Astrocyte (in vitro differentiated cells and primary cell): Measurements from ENCODE around the gene UNC5CL. TPM values are rescaled to one million over a fixed set of nuclear protein-coding genes. Genes with fewer than 3 reads are reported as not detected.

Experiments used
- DNase-seq: peaks from one replicate; pipeline ENCODE4 v3.0.0-alpha.2; 2010; ENCODE audit warnings: low read depth
- FAIRE-seq: peaks from 2 replicates; lab custom pipeline; 2011; peaks lifted over from hg19 to GRCh38; lab: Jason Lieb, UNC
- H2AFZ ChIP-seq: 2 replicates; pipeline ENCODE4 v1.6.0; 2012; ENCODE audit warnings: low read depth, low read length, inconsistent platforms
- H3K27ac ChIP-seq: 2 replicates; pipeline ENCODE4 v1.5.1; 2011; ENCODE audit warnings: low read depth, low read length, inconsistent platforms
- H3K27me3 ChIP-seq: 2 replicates; pipeline ENCODE4 v1.6.0; 2011; ENCODE audit warnings: low read length, inconsistent platforms; ENCODE audit not compliant: insufficient read depth
- H3K36me3 ChIP-seq: 2 replicates; pipeline ENCODE4 v1.5.1; 2011; ENCODE audit warnings: low read length, inconsistent platforms; ENCODE audit not compliant: insufficient read depth
- H3K4me1 ChIP-seq: 2 replicates; pipeline ENCODE4 v1.5.1; 2011; ENCODE audit warnings: low read length, inconsistent platforms; ENCODE audit not compliant: insufficient read depth
- H3K4me2 ChIP-seq: 2 replicates; pipeline ENCODE4 v1.6.0; 2012; ENCODE audit warnings: low read length, inconsistent platforms
- H3K4me3 ChIP-seq: 2 replicates; pipeline ENCODE4 v1.5.1; 2011; ENCODE audit warnings: low read depth, mild to moderate bottlenecking, low read length, inconsistent platforms; ENCODE audit not compliant: insufficient read depth
- H3K79me2 ChIP-seq: 2 replicates; pipeline ENCODE4 v1.6.0; 2012; ENCODE audit warnings: mild to moderate bottlenecking, low read length, inconsistent platforms; ENCODE audit not compliant: insufficient read depth
- H3K9ac ChIP-seq: 2 replicates; pipeline ENCODE4 v1.6.0; 2012; ENCODE audit warnings: mild to moderate bottlenecking, low read length, inconsistent platforms
- H3K9me3 ChIP-seq: 2 replicates; pipeline ENCODE4 v1.5.1; 2012; ENCODE audit warnings: low read depth, mild to moderate bottlenecking, low read length, inconsistent platforms; ENCODE audit not compliant: insufficient read depth
- H4K20me1 ChIP-seq: 2 replicates; pipeline ENCODE4 v1.6.0; 2012; ENCODE audit warnings: low read length, inconsistent platforms; ENCODE audit not compliant: insufficient read depth
- H3K27ac Mint-ChIP-seq: one replicate; pipeline ENCODE4 v1.8.0; 2021; ENCODE audit warnings: mild to moderate bottlenecking, mixed read lengths; ENCODE audit not compliant: unreplicated experiment
- H3K27me3 Mint-ChIP-seq: one replicate; pipeline ENCODE4 v1.8.0; 2021; ENCODE audit warnings: low read depth, mixed read lengths; ENCODE audit not compliant: unreplicated experiment
- H3K36me3 Mint-ChIP-seq: one replicate; pipeline ENCODE4 v1.8.0; 2021; ENCODE audit warnings: low read depth, mixed read lengths; ENCODE audit not compliant: unreplicated experiment
- H3K4me1 Mint-ChIP-seq: one replicate; pipeline ENCODE4 v1.8.0; 2021; ENCODE audit warnings: low read depth, mixed read lengths; ENCODE audit not compliant: unreplicated experiment
- H3K4me3 Mint-ChIP-seq: one replicate; pipeline ENCODE4 v1.8.0; 2021; ENCODE audit warnings: mild to moderate bottlenecking, moderate library complexity, mixed read lengths; ENCODE audit not compliant: unreplicated experiment
- H3K9me3 Mint-ChIP-seq: one replicate; pipeline ENCODE4 v1.8.0; 2021; ENCODE audit warnings: mild to moderate bottlenecking, mixed read lengths; ENCODE audit not compliant: unreplicated experiment
- EZH2 ChIP-seq: IDR thresholded peaks from 2 replicates; pipeline ENCODE4 v1.6.1; 2012; ENCODE audit warnings: mild to moderate bottlenecking, low read length, inconsistent platforms; ENCODE audit not compliant: insufficient read depth
- total RNA-seq: library from RNA; stranded (reverse); gene quantifications from 2 replicates; pipeline ENCODE4 v1.2.1, GENCODE V29; 2021
- TF ChIP-seq, protein P1 (sequence below): IDR thresholded peaks from 2 replicates; pipeline ENCODE4 v1.5.1; 2011; ENCODE audit warnings: low read depth, mild to moderate bottlenecking, inconsistent platforms, low read length, moderate library complexity; ENCODE audit not compliant: insufficient read depth

UNC5CL gene
- total RNA-seq, 1 donor from 2014 or later, result 0.27 TPM

DNA sequence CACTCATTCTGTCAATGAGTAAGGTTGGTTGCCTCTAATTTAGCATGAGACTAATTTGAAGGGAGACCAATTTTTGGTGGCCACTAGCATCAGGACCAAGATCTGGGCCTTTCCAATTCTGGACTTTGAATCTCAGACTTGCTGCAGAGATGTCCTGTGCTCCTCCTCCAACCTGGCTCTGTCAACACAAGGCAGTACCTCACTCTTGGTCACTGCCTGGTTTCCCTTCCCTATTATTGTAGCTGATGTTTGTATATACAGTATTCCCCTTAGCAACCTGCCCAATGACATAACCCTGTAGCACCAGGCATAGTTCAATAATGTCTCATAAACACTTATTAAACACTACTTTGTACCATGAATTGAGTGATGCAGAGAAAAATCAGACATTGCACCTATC lies 50.4 kb downstream of the UNC5CL start:
- Mint-ChIP-seq H3K9me3 (peaks cover 6% of the 10 kb centered on the region), H3K4me3 (no peak overlapping the region), H3K36me3 (no peaks in the 10 kb centered on the region), H3K4me1 (peaks cover 10% of the 10 kb centered on the region), H3K27me3 (peaks cover 6% of the 10 kb centered on the region), H3K27ac (no peak overlapping the region)
- TF ChIP-seq, protein P1, sequence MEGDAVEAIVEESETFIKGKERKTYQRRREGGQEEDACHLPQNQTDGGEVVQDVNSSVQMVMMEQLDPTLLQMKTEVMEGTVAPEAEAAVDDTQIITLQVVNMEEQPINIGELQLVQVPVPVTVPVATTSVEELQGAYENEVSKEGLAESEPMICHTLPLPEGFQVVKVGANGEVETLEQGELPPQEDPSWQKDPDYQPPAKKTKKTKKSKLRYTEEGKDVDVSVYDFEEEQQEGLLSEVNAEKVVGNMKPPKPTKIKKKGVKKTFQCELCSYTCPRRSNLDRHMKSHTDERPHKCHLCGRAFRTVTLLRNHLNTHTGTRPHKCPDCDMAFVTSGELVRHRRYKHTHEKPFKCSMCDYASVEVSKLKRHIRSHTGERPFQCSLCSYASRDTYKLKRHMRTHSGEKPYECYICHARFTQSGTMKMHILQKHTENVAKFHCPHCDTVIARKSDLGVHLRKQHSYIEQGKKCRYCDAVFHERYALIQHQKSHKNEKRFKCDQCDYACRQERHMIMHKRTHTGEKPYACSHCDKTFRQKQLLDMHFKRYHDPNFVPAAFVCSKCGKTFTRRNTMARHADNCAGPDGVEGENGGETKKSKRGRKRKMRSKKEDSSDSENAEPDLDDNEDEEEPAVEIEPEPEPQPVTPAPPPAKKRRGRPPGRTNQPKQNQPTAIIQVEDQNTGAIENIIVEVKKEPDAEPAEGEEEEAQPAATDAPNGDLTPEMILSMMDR, result no peak
- Histone ChIP-seq H4K20me1 (no peaks in the 10 kb centered on the region), H3K79me2 (no peaks in the 10 kb centered on the region), H2AFZ (no peak overlapping the region), H3K9ac (no peak overlapping the region), H3K36me3 (no peaks in the 10 kb centered on the region), H3K9me3 (no peaks in the 10 kb centered on the region), H3K4me3 (no peak overlapping the region), H3K4me2 (no peak overlapping the region), H3K4me1 (peaks cover 7% of the 10 kb centered on the region), H3K27me3 (no peaks in the 10 kb centered on the region), H3K27ac (no peak overlapping the region)
- FAIRE-seq, result no peak
- no peak for DNase-seq

DNA sequence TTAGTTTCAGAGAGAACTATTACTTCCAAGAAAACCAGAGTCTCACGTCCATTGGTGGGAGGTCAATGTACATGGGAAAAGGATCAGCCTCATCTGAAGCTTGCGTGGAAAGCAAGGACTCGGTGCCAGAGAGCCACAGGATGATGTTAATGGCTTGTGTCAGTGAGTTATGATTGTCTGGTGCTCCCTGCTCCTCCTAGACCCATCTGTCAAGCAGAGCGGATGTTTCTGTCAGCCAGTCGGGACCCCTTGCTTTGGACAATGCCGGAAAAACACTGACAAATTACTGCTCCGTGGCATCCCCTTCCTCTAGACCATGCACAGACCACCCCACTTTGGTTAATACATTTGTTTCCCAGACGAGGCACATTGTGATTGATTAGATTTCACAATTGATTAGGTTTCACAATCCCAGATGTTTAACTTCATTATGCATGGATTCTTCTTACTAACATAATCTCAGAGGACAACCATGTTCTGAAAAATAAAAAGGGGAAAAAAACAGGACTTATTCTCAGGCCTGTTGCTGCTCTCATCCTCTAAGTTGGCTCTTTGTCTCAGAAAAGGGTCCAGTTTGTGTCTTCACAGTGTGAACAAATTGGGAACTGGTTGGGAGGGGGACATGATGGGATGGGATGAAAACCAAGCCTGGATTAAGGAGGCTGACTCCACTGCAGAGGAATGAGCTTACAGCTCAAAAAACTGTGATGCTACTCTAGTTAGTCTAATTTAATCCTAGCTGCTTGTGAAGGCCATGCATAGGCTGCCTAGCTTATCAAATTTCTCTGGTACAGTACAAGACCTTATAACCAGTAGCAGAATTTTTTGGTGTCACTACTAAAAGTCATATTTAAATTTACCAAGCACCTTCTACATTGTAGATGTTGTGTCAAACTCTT lies 51.9 kb downstream of the UNC5CL start:
- no peak overlapping the region for H3K9ac ChIP-seq
- H3K9me3 ChIP-seq, result no peaks in the 10 kb centered on the region
- Mint-ChIP-seq H3K27ac (no peak overlapping the region), H3K4me1 (peaks cover 18% of the 10 kb centered on the region), H3K27me3 (peaks cover 4% of the 10 kb centered on the region), H3K36me3 (no peaks in the 10 kb centered on the region), H3K4me3 (no peak overlapping the region), H3K9me3 (peaks cover 6% of the 10 kb centered on the region)
- no peak overlapping the region for H3K4me2 ChIP-seq
- H2AFZ ChIP-seq, result no peak overlapping the region
- no peaks in the 10 kb centered on the region for H3K36me3 ChIP-seq
- DNase-seq, result no peak
- FAIRE-seq, result no peak
- TF ChIP-seq EZH2, result no peak
- TF ChIP-seq, protein P1, result no peak
- no peaks in the 10 kb centered on the region for H3K79me2 ChIP-seq
- peaks cover 7% of the 10 kb centered on the region for H3K4me1 ChIP-seq
- no peak overlapping the region for H3K4me3 ChIP-seq
- peaks cover 2% of the 10 kb centered on the region for H3K27me3 ChIP-seq
- no peaks in the 10 kb centered on the region for H4K20me1 ChIP-seq
- no peak overlapping the region for H3K27ac ChIP-seq

DNA sequence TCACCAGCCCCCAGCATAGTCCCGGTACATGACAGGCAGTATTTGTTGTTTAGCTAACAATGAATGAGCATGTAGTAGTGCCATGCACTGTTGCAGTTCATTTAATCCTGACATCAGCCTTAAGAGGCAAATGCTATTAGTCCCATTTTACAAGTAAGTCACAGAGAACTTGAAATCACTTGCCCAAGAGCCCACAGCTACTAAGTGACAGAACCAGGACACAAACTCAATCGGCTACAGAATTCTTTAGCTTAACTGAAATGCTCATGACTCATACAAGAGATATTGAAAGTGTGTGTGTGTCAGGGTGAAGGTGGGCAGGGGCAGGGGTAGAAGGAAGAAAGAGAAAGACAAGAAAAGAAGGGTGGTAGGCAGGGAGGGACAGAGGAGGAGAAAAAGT lies 52.7 kb downstream of the UNC5CL start:
- Histone ChIP-seq H3K4me2 (peak overlapping the region; percentile 28), H3K9me3 (no peaks in the 10 kb centered on the region), H3K4me3 (no peak overlapping the region), H3K36me3 (no peaks in the 10 kb centered on the region), H3K4me1 (peaks cover 7% of the 10 kb centered on the region), H3K9ac (no peak overlapping the region), H3K27ac (no peak overlapping the region), H3K27me3 (peaks cover 2% of the 10 kb centered on the region), H4K20me1 (no peaks in the 10 kb centered on the region), H2AFZ (no peak overlapping the region), H3K79me2 (no peaks in the 10 kb centered on the region)
- Mint-ChIP-seq H3K36me3 (no peaks in the 10 kb centered on the region), H3K9me3 (peaks cover 6% of the 10 kb centered on the region), H3K4me1 (peaks cover 18% of the 10 kb centered on the region), H3K27me3 (peaks cover 4% of the 10 kb centered on the region), H3K27ac (peak overlapping the region; percentile 42), H3K4me3 (peak overlapping the region; percentile 20)
- TF ChIP-seq, protein P1, result no peak
- TF ChIP-seq EZH2, result no peak
- FAIRE-seq (no peak), DNase-seq (peak; percentile 20)
